ENCODE results near the gene TAS2R19.

TAS2R19 gene

DNA sequence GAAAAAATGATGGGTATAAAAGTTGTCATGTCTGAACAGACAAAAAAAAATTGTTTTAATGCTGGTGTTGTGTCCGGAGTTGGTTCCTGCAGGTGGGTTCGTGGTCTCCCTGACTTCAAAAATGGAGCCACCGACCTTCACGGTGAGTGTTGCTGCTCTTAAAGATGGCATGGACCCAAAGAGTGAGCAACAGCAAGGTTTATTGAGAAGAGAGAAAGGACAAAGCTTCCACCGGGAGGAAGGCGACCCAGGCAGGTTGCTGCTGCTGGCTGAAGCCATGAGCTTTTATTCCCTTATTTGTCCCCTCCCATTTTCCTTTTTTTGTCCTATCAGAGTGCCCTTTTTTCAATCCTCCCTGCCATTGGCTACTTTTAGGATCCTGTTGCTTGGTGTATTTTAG lies 8.9 kb upstream of the TAS2R19 start, which contains the start of gene TAS2R31:
Gene TAS2R31 (minus strand): TSS at position 101 of the 400 bp plus-strand sequence. CDS start 72 bp downstream, at position 29.
- H3K27ac ChIP-seq = no peak within 1 kb of the TSS
- no peak for DNase-seq
- no peaks in the 10 kb centered on the region for H3K9me3 ChIP-seq (ENCODE audit: severe bottlenecking)
- TF ChIP-seq, protein P1, sequence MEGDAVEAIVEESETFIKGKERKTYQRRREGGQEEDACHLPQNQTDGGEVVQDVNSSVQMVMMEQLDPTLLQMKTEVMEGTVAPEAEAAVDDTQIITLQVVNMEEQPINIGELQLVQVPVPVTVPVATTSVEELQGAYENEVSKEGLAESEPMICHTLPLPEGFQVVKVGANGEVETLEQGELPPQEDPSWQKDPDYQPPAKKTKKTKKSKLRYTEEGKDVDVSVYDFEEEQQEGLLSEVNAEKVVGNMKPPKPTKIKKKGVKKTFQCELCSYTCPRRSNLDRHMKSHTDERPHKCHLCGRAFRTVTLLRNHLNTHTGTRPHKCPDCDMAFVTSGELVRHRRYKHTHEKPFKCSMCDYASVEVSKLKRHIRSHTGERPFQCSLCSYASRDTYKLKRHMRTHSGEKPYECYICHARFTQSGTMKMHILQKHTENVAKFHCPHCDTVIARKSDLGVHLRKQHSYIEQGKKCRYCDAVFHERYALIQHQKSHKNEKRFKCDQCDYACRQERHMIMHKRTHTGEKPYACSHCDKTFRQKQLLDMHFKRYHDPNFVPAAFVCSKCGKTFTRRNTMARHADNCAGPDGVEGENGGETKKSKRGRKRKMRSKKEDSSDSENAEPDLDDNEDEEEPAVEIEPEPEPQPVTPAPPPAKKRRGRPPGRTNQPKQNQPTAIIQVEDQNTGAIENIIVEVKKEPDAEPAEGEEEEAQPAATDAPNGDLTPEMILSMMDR (IDR thresholded peaks at IDR 0.05; ENCODE audit: low read depth, low read length) = no peak
- H3K36me3 ChIP-seq = no peaks in the 10 kb centered on the region
- H3K4me3 ChIP-seq (ENCODE audit: low read depth, low read length) = no peak within 1 kb of the TSS
- H3K27me3 ChIP-seq (ENCODE audit: insufficient read depth, low read depth, severe bottlenecking) = no peaks in the 10 kb centered on the region

- DNase-seq = peak; percentile 10
- TF ChIP-seq, protein P1 (IDR thresholded peaks at IDR 0.05; ENCODE audit: low read depth, low read length) = no peak
- H3K9me3 ChIP-seq (ENCODE audit: severe bottlenecking) = no peaks in the 10 kb centered on the region
Observed at GRCh38 chr12:11026118-11026517, 3.7 kb upstream of the TAS2R19 start.

GRCh38 chr12:11023387-11023786 lies 967 bp upstream of the TAS2R19 start:
- TF ChIP-seq, protein P1 (IDR thresholded peaks at IDR 0.05; ENCODE audit: low read depth, low read length) = no peak
- Histone ChIP-seq H3K9me3 (ENCODE audit: severe bottlenecking) (no peaks in the 10 kb centered on the region), H3K4me3 (ENCODE audit: low read depth, low read length) (no peak overlapping the region), H3K36me3 (no peaks in the 10 kb centered on the region), H3K27ac (no peak overlapping the region), H3K27me3 (ENCODE audit: insufficient read depth, low read depth, severe bottlenecking) (no peaks in the 10 kb centered on the region)
- no peak for DNase-seq

More at GRCh38 chr12:11026118-11026517, 3.7 kb upstream of the TAS2R19 start:
- Histone ChIP-seq H3K27ac (no peak overlapping the region), H3K4me3 (ENCODE audit: low read depth, low read length) (no peak overlapping the region), H3K36me3 (no peaks in the 10 kb centered on the region), H3K27me3 (ENCODE audit: insufficient read depth, low read depth, severe bottlenecking) (no peaks in the 10 kb centered on the region)

- Histone ChIP-seq H3K4me3 (ENCODE audit: low read depth, low read length) (no peak overlapping the region), H3K27ac (no peak overlapping the region), H3K36me3 (no peaks in the 10 kb centered on the region), H3K27me3 (ENCODE audit: insufficient read depth, low read depth, severe bottlenecking) (no peaks in the 10 kb centered on the region), H3K9me3 (ENCODE audit: severe bottlenecking) (no peaks in the 10 kb centered on the region)
- TF ChIP-seq, protein P1 (IDR thresholded peaks at IDR 0.05; ENCODE audit: low read depth, low read length) = no peak
- no peak for DNase-seq
Observed at GRCh38 chr12:11016937-11017336, 5.5 kb downstream of the TAS2R19 start.

DNA sequence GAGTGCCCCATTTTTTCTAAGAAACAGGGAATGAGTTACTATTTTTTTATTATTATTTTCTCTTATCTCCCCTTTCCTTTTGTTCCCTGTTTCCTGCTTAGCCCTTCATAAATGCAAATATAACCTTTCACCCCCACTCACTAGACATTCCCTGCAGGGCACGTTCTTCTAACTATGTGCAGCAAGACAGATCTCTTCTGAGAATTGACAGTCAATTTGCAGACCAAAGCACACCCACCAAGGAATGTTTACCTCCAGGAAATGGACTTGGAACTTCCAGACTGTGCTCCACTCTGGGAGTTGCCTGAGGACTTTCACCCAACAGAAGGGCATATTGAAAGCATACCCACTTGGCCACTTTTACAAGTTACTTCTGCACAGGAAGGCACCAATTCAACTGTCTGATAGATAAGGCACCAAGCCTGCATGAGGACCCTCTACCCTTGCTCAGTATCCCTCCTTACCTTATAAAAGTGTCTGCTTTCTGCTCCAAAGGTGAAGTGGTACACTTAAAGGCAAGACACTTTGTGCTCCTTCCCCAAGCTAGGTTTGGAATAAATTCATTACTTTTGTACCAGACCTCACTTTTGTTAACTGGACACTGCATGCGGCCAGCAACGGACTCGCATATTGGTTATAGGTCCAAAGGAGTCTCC lies 6.5 kb downstream of the TAS2R19 start:
- Histone ChIP-seq H3K4me3 (ENCODE audit: low read depth, low read length) (no peak overlapping the region), H3K36me3 (no peaks in the 10 kb centered on the region), H3K27ac (no peak overlapping the region), H3K9me3 (ENCODE audit: severe bottlenecking) (no peaks in the 10 kb centered on the region), H3K27me3 (ENCODE audit: insufficient read depth, low read depth, severe bottlenecking) (no peaks in the 10 kb centered on the region)
- TF ChIP-seq, protein P1 (IDR thresholded peaks at IDR 0.05; ENCODE audit: low read depth, low read length) = no peak
- no peak for DNase-seq

- Histone ChIP-seq H3K27me3 (ENCODE audit: insufficient read depth, low read depth, severe bottlenecking) (no peaks in the 10 kb centered on the region), H3K4me3 (ENCODE audit: low read depth, low read length) (no peak overlapping the region), H3K36me3 (no peaks in the 10 kb centered on the region), H3K27ac (no peak overlapping the region), H3K9me3 (ENCODE audit: severe bottlenecking) (no peaks in the 10 kb centered on the region)
- DNase-seq = no peak
- TF ChIP-seq, protein P1 (IDR thresholded peaks at IDR 0.05; ENCODE audit: low read depth, low read length) = no peak
Observed at GRCh38 chr12:11014234-11014633, 8.2 kb downstream of the TAS2R19 start.
